K562 treated with DMSO at 1 percent for 48 hours (cell line): ENCODE measurements around the gene DPF3. TPM values are rescaled to one million over a fixed set of nuclear protein-coding genes. Genes with fewer than 3 reads are reported as not detected.

Experiments used
- total RNA-seq: library from RNA; unstranded; fragments of 300-600 nt; gene quantifications from 2 replicates; pipeline ENCODE4 v1.2.3, GENCODE V29; 2022; ENCODE audit warnings: low replicate concordance; ENCODE audit errors: extremely low read depth

DPF3 gene
- total RNA-seq: not detected in 2 replicates

GRCh38 chr14:72893636-72894322 is at the start of gene DPF3:
DPF3 (minus strand) TSS chr14:72894101; CDS start chr14:72894088, 13 bp downstream.

GRCh38 chr14:72926292-72927028 is 32.6 kb upstream of the DPF3 start, which contains the start of gene DCAF4:
DCAF4 (plus strand) TSS chr14:72926464; CDS start chr14:72937979, 11,515 bp downstream.

Other genes with a start within 250 kb of the DPF3 start
- gene DCAF4, start 32.4 kb upstream of the DPF3 start, total RNA-seq: not detected in 2 replicates
- gene ZFYVE1, start 133.0 kb upstream of the DPF3 start, total RNA-seq: not detected in 2 replicates
- not detected in 2 replicates for gene RBM25, start 164.4 kb upstream of the DPF3 start, total RNA-seq
- not detected in 2 replicates for gene PSEN1, start 242.4 kb upstream of the DPF3 start, total RNA-seq